KMS-11 (cell line): ENCODE data around the gene SLCO3A1.

Source experiments
- H2AFZ ChIP-seq: fragments of 200-600 bp; sonication (generic); 2 replicates; pipeline ENCODE4 v1.6.1; 2016; ENCODE audit warnings: antibody characterized with exemption, mixed run types, low read depth
- H3K27ac ChIP-seq: fragments of 200-600 bp; sonication (generic); 2 replicates; pipeline ENCODE4 v1.6.1; 2016; ENCODE audit warnings: mild to moderate bottlenecking, mixed run types
- H3K27me3 ChIP-seq: fragments of 200-600 bp; sonication (generic); 2 replicates; pipeline ENCODE4 v1.6.1; 2017; ENCODE audit warnings: mild to moderate bottlenecking, low read depth, mixed run types, moderate library complexity; ENCODE audit not compliant: insufficient read depth
- H3K36me3 ChIP-seq: fragments of 200-600 bp; sonication (generic); 2 replicates; pipeline ENCODE4 v1.6.1; 2017; ENCODE audit warnings: mild to moderate bottlenecking, mixed run types; ENCODE audit not compliant: insufficient read depth
- H3K4me1 ChIP-seq: fragments of 200-600 bp; sonication (generic); 2 replicates; pipeline ENCODE4 v1.6.1; 2016; ENCODE audit warnings: mild to moderate bottlenecking, low read depth, mixed run types; ENCODE audit not compliant: poor library complexity, severe bottlenecking
- H3K4me2 ChIP-seq: fragments of 200-600 bp; sonication (generic); 2 replicates; pipeline ENCODE4 v1.7.0; 2016; ENCODE audit warnings: mild to moderate bottlenecking, mixed run types
- H3K4me3 ChIP-seq: fragments of 200-600 bp; sonication (generic); IDR thresholded peaks from 2 replicates; pipeline ENCODE4 v1.6.1; 2017; ENCODE audit warnings: low read depth, low read length, mixed read lengths; ENCODE audit not compliant: insufficient read depth
- H3K79me2 ChIP-seq: fragments of 200-600 bp; sonication (generic); 2 replicates; pipeline ENCODE4 v1.6.1; 2016; ENCODE audit warnings: low read depth, mixed run types; ENCODE audit not compliant: insufficient read depth
- H3K9ac ChIP-seq: fragments of 200-600 bp; sonication (generic); 2 replicates; pipeline ENCODE4 v1.6.1; 2016; ENCODE audit warnings: mild to moderate bottlenecking, mixed run types
- H4K20me1 ChIP-seq: fragments of 200-600 bp; sonication (generic); 2 replicates; pipeline ENCODE4 v1.6.1; 2016; ENCODE audit warnings: mild to moderate bottlenecking, mixed run types; ENCODE audit not compliant: insufficient read depth
- TF ChIP-seq, protein P1 (sequence below): fragments of 200-600 bp; sonication (generic); conservative IDR thresholded peaks from 2 replicates; pipeline ENCODE4 v1.6.1; 2017; ENCODE audit warnings: low read depth, mild to moderate bottlenecking, antibody characterized with exemption, low read length, moderate library complexity, mixed read lengths

Gene SLCO3A1

DNA sequence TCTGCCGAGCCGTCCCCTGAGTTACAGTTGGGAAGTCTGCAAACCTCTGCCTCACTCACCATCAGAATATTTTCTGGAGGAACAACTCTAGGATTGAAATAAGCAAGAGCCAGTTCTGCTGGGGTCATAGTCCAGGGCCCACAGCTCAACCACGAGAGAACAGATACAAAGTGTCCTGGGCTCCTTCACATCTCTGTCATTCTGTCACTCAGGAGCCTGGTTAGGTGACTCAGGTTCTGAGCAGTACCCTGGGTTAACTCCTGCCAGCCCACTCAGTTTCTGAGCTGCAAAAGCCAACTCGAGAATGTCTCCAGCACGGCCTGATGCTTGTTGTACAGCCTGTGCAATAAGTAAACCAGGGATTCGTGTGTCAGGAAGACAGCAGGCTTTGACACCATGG is 155.7 kb downstream of the SLCO3A1 start:
- Histone ChIP-seq H3K9ac (no peak overlapping the region), H4K20me1 (no peaks in the 10 kb centered on the region), H3K4me1 (no peaks in the 10 kb centered on the region), H3K36me3 (no peaks in the 10 kb centered on the region), H2AFZ (no peak overlapping the region), H3K4me2 (no peak overlapping the region), H3K27ac (no peak overlapping the region), H3K27me3 (no peaks in the 10 kb centered on the region), H3K4me3 (no peak overlapping the region), H3K79me2 (no peaks in the 10 kb centered on the region)
- TF ChIP-seq, protein P1, sequence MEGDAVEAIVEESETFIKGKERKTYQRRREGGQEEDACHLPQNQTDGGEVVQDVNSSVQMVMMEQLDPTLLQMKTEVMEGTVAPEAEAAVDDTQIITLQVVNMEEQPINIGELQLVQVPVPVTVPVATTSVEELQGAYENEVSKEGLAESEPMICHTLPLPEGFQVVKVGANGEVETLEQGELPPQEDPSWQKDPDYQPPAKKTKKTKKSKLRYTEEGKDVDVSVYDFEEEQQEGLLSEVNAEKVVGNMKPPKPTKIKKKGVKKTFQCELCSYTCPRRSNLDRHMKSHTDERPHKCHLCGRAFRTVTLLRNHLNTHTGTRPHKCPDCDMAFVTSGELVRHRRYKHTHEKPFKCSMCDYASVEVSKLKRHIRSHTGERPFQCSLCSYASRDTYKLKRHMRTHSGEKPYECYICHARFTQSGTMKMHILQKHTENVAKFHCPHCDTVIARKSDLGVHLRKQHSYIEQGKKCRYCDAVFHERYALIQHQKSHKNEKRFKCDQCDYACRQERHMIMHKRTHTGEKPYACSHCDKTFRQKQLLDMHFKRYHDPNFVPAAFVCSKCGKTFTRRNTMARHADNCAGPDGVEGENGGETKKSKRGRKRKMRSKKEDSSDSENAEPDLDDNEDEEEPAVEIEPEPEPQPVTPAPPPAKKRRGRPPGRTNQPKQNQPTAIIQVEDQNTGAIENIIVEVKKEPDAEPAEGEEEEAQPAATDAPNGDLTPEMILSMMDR, result no peak

DNA sequence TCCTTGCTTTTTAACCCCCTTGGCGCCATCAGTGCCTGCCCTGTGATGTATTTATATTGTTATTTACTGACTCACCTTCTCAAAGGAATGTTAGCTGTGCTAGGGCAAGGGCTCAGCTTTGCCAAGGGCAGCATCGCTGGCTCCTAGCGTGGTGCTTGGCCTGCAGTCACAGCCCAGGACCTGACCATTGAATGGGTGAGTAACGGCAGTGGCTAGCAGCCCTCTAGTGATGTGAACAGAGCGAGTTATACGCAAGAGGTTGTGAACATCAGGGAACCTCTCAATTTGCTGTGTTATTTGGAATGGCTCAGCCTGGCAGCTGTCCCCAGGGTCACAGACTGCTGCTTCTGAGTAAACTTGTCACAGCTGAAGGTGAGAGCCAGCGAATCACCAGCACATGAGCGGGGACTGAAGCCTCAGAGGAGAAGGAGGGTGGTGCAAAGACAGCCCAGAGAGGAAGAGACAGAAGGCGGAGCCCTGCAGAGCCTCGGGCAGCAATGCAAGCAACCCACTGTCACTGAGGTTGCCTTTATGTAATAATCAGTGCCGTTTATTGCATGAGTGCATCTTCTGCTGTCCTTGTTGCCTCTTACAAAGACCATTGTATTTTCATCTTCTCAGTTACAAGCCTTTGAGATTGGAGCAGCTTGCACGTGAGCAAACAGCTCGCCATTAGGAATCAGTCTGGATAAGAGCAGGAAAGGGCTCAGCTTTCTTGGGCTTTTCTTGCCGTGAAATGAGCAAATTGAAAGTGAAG is 158.3 kb downstream of the SLCO3A1 start:
- no peak overlapping the region for H3K4me2 ChIP-seq
- no peak overlapping the region for H2AFZ ChIP-seq
- no peak overlapping the region for H3K27ac ChIP-seq
- H4K20me1 ChIP-seq, result no peaks in the 10 kb centered on the region
- H3K4me1 ChIP-seq, result no peaks in the 10 kb centered on the region
- no peak overlapping the region for H3K9ac ChIP-seq
- no peaks in the 10 kb centered on the region for H3K36me3 ChIP-seq
- TF ChIP-seq, protein P1, result no peak
- H3K79me2 ChIP-seq, result no peaks in the 10 kb centered on the region
- no peak overlapping the region for H3K4me3 ChIP-seq
- no peaks in the 10 kb centered on the region for H3K27me3 ChIP-seq

DNA sequence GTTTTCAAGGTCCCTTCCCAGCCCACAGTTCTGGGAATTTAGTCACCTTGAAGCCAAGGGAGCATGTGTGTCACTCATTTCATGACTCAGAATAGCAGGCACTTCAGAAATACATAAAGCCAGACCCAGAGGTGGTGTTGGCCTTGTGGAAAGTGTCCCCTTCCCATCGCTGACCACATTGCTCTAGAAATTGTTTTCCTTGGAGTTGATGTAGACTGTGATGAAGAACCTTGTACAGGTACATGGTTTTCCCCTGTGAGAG is 158.8 kb downstream of the SLCO3A1 start:
- H3K79me2 ChIP-seq, result no peaks in the 10 kb centered on the region

DNA sequence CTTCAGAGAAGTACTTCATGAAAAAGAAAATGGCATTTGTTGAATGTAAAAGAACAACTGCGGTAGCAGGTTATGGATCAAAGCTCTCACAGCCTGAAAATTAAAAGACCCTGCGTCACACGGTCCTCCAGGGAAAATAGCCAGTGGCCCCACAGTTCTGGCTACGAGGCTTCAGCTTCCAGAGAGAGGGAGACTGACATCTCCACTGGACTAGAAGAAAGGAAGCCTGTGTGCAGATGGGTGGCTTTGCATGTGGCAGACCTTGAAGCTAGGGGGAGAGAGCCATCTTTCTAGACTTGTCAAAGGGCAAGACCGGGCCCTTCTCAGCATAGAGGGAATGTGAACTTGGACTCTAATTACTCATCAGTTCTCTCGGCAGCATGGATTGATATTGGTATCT is 159.4 kb downstream of the SLCO3A1 start:
- no peak overlapping the region for H3K9ac ChIP-seq
- H3K36me3 ChIP-seq, result no peaks in the 10 kb centered on the region
- H3K4me3 ChIP-seq, result no peak overlapping the region
- no peaks in the 10 kb centered on the region for H3K4me1 ChIP-seq
- TF ChIP-seq, protein P1, result no peak
- no peak overlapping the region for H3K27ac ChIP-seq
- H2AFZ ChIP-seq, result no peak overlapping the region
- H3K79me2 ChIP-seq, result no peaks in the 10 kb centered on the region
- H3K27me3 ChIP-seq, result no peaks in the 10 kb centered on the region
- no peaks in the 10 kb centered on the region for H4K20me1 ChIP-seq
- no peak overlapping the region for H3K4me2 ChIP-seq

More for the DNA sequence above, 158.8 kb downstream of the SLCO3A1 start:
- H3K27ac ChIP-seq, result no peak overlapping the region
- no peak overlapping the region for H2AFZ ChIP-seq
- H3K4me1 ChIP-seq, result no peaks in the 10 kb centered on the region
- TF ChIP-seq, protein P1, result no peak
- no peak overlapping the region for H3K9ac ChIP-seq
- no peaks in the 10 kb centered on the region for H3K36me3 ChIP-seq
- no peak overlapping the region for H3K4me3 ChIP-seq
- H3K27me3 ChIP-seq, result no peaks in the 10 kb centered on the region
- no peak overlapping the region for H3K4me2 ChIP-seq
- no peaks in the 10 kb centered on the region for H4K20me1 ChIP-seq
